Measurements from ENCODE around the gene ISM1. TPM values are rescaled to one million over a fixed set of nuclear protein-coding genes. Genes with fewer than 3 reads are reported as not detected.
"Not testable (repeated sequence)": the region's sequence is repeated elsewhere in the genome, so short reads cannot be mapped to it uniquely, and the experiment has no call there.

The ISM1 gene
- total RNA-seq, 2 donors from 2014 or later: 0.59 to 1.3 TPM

- Histone ChIP-seq H3K4me1 (no peaks in the 10 kb centered on the region), H3K9me3 (peaks cover 0 to 7% of the 10 kb centered on the region in 2 donors), H3K4me3 (no peak overlapping the region), H3K36me3 (no peaks in the 10 kb centered on the region), H3K27me3 (no peaks in the 10 kb centered on the region), H3K27ac (peak overlapping the region in 1 of 2 donors; percentile 18)
- DNase-seq (ENCODE audit: low spot score): no peak
- no peak for TF ChIP-seq CTCF (IDR thresholded peaks at IDR 0.05)
These were observed 10.1 kb downstream of the ISM1 start for GRCh38 chr20:13231031-13231752.

GRCh38 chr20:13232999-13233398, 11.9 kb downstream of the ISM1 start:
- H3K27me3 ChIP-seq: no peaks in the 10 kb centered on the region
- no peak for TF ChIP-seq CTCF (IDR thresholded peaks at IDR 0.05)
- H3K36me3 ChIP-seq: no peaks in the 10 kb centered on the region
- H3K4me3 ChIP-seq: no peak overlapping the region
- no peaks in the 10 kb centered on the region for H3K4me1 ChIP-seq
- DNase-seq (ENCODE audit: low spot score): no peak
- no peak overlapping the region for H3K27ac ChIP-seq
- H3K9me3 ChIP-seq: no peaks in the 10 kb centered on the region

- H3K4me1 ChIP-seq: no peaks in the 10 kb centered on the region
- DNase-seq (ENCODE audit: low spot score): no peak
- no peak overlapping the region for H3K27ac ChIP-seq
- H3K36me3 ChIP-seq: no peaks in the 10 kb centered on the region
- H3K4me3 ChIP-seq: no peak overlapping the region
- H3K27me3 ChIP-seq: no peaks in the 10 kb centered on the region
- TF ChIP-seq CTCF (IDR thresholded peaks at IDR 0.05): no peak
- no peaks in the 10 kb centered on the region for H3K9me3 ChIP-seq
These were observed 13.9 kb downstream of the ISM1 start for GRCh38 chr20:13234961-13235360.

- H3K27ac ChIP-seq; H3K36me3 ChIP-seq; H3K4me3 ChIP-seq; H3K27me3 ChIP-seq; H3K9me3 ChIP-seq; DNase-seq (ENCODE audit: low spot score); H3K4me1 ChIP-seq: not testable (repeated sequence)
These were observed 15.3 kb downstream of the ISM1 start for GRCh38 chr20:13236360-13236759.

- H3K4me3 ChIP-seq: no peak overlapping the region
- H3K27me3 ChIP-seq: no peaks in the 10 kb centered on the region
- no peak for DNase-seq (ENCODE audit: low spot score)
- no peak for TF ChIP-seq CTCF (IDR thresholded peaks at IDR 0.05)
- H3K9me3 ChIP-seq: no peaks in the 10 kb centered on the region
- no peaks in the 10 kb centered on the region for H3K4me1 ChIP-seq
- H3K27ac ChIP-seq: no peak overlapping the region
- H3K36me3 ChIP-seq: no peaks in the 10 kb centered on the region
These were observed 16.1 kb downstream of the ISM1 start for GRCh38 chr20:13236990-13237720.

- TF ChIP-seq CTCF (IDR thresholded peaks at IDR 0.05): no peak
- DNase-seq (ENCODE audit: low spot score): no peak
- Histone ChIP-seq H3K27ac (no peak overlapping the region), H3K4me3 (no peak overlapping the region), H3K9me3 (no peaks in the 10 kb centered on the region), H3K4me1 (no peaks in the 10 kb centered on the region), H3K36me3 (no peaks in the 10 kb centered on the region), H3K27me3 (no peaks in the 10 kb centered on the region)
These were observed 17.1 kb downstream of the ISM1 start for GRCh38 chr20:13238001-13238653.

Measured in right atrium auricular region (tissue), 2 donors.